ENCODE results near the gene ITPRID1.
"Not testable (repeated sequence)": the region's sequence is repeated elsewhere in the genome, so short reads cannot be mapped to it uniquely, and the experiment has no call there.

ITPRID1 gene

DNA sequence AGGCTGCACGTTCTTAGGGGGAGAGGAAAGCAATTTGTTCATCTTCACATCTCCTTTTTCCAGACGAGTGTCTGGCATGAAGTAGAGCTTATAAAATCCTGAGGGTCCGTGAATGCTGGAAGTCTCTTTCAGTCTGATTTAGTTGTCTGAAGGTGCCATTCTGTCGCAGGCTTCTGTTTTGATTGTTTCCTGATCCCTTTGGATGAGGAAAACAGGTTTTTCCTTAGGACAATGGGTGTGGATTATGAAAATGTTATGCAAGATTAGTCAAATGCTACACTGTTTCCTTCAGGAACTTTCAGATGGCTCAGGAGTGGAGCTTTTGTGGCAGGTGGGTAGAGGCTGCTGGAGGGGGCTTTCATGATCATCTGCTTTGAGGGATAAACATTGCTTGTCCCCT is at the start of gene ITPRID1:
ITPRID1 (plus strand) TSS at position 301 of the 400 bp plus-strand sequence. CDS start 38,935 bp downstream, outside the sequence.
- TF ChIP-seq, protein P1, sequence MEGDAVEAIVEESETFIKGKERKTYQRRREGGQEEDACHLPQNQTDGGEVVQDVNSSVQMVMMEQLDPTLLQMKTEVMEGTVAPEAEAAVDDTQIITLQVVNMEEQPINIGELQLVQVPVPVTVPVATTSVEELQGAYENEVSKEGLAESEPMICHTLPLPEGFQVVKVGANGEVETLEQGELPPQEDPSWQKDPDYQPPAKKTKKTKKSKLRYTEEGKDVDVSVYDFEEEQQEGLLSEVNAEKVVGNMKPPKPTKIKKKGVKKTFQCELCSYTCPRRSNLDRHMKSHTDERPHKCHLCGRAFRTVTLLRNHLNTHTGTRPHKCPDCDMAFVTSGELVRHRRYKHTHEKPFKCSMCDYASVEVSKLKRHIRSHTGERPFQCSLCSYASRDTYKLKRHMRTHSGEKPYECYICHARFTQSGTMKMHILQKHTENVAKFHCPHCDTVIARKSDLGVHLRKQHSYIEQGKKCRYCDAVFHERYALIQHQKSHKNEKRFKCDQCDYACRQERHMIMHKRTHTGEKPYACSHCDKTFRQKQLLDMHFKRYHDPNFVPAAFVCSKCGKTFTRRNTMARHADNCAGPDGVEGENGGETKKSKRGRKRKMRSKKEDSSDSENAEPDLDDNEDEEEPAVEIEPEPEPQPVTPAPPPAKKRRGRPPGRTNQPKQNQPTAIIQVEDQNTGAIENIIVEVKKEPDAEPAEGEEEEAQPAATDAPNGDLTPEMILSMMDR (IDR thresholded peaks at IDR 0.05): no peak
- TF ChIP-seq ZFX (IDR thresholded peaks at IDR 0.05; ENCODE audit: borderline replicate concordance): no peak
- H3K27ac ChIP-seq: no peak within 1 kb of the TSS

DNA sequence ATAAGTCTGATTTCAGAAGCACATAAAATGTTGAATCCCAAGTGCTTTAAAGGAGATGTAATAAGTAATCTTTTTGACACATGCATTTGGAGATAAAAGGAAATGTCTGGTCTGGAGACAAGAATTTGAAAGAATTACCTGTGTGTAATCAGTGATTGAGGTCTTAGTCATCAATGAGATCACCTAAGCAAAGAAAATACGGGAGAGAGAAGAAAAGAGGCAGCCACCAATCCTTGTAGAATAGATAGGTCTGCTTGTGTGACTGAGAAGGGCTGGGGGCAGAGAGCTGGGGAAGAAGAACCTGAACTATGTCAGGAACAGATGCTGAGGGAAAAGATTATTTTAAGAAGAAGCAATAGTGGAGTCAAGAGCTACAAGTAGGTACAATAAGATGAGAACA is 49.3 kb upstream of the ITPRID1 start:
- TF ChIP-seq, protein P1 (IDR thresholded peaks at IDR 0.05): no peak
- no peak for TF ChIP-seq ZFX (IDR thresholded peaks at IDR 0.05; ENCODE audit: borderline replicate concordance)
- no peak overlapping the region for H3K27ac ChIP-seq

DNA sequence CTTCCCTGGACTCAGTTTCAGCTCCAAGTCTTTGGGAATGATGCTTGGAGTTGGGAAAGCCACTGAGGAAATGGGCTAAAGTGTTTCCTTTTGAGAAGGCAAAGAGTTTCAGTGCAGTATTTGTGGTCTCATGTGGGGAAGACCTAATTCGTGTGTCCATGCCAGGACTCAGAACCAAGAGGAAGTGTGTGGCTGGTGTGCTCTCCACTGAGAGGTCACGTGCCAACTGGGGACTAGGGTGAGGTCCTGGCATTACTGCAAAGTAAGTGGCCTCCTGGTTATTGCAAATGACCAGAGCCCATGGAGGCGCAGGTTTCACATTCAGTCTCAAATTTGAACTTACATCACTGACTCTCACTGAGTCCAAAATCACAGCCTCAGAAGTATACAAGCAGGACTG is 48.6 kb upstream of the ITPRID1 start:
- TF ChIP-seq ZFX (IDR thresholded peaks at IDR 0.05; ENCODE audit: borderline replicate concordance): no peak
- TF ChIP-seq, protein P1 (IDR thresholded peaks at IDR 0.05): no peak
- no peak overlapping the region for H3K27ac ChIP-seq

DNA sequence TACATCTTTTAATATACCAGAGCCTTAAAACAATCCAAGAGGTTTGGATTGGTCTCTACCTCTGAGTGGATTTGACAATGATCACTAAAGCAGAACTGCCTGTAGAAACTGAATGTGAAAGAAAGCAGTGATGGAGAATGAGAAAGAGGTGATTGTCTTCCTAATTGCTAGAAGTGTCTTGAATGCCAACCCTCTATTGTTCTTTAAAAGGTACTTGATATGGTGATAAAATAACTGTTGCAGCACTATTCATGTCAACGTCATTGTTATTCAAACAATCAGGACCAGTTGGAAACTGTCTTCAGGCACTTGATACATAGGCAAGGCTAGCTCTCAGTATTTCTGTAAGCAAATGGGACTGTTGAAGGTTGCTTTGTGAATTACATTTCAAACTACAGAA is 47.9 kb upstream of the ITPRID1 start:
- no peak overlapping the region for H3K27ac ChIP-seq
- TF ChIP-seq, protein P1 (IDR thresholded peaks at IDR 0.05): no peak
- no peak for TF ChIP-seq ZFX (IDR thresholded peaks at IDR 0.05; ENCODE audit: borderline replicate concordance)

DNA sequence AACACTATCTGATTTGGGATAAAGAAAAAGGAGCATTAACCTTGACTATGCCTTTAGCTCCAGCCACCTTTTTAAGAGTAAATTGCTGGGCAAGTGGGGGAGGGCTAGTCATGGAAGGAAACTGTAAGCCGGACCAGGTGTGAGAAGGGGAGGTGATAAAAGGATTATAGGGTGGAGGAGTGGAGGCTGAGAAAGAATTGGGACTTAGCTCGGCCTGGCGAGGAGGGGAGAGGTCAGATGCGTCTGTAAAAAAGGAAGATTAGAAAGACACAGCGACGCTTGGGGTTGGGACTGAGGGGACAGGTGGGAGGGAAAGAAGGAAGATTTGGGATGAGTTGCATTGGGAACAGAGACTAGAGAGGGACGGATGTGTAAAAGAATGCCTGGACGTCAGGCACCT is 43.0 kb upstream of the ITPRID1 start:
- H3K27ac ChIP-seq: not testable (repeated sequence)

DNA sequence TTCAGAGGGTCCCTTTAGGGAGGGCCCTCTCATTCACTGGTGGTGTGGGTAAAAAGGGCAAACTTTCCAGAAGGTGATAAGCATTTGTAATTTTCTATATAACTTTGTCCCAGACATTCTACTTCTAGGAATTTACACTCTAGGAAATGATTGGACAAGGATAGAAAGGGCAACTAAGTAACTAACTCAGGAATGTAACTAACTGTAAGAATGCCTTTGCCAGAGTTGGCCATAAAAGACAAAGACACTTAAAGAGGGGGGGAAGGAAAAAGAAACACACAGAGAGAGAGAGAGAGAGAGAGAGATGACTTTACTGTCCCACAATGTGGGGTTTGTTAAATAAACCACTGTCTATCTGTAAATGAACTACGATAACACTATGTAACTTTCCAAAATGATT is 38.5 kb upstream of the ITPRID1 start:
- H3K27ac ChIP-seq: no peak overlapping the region
- TF ChIP-seq, protein P1 (IDR thresholded peaks at IDR 0.05): no peak
- TF ChIP-seq ZFX (IDR thresholded peaks at IDR 0.05; ENCODE audit: borderline replicate concordance): no peak

DNA sequence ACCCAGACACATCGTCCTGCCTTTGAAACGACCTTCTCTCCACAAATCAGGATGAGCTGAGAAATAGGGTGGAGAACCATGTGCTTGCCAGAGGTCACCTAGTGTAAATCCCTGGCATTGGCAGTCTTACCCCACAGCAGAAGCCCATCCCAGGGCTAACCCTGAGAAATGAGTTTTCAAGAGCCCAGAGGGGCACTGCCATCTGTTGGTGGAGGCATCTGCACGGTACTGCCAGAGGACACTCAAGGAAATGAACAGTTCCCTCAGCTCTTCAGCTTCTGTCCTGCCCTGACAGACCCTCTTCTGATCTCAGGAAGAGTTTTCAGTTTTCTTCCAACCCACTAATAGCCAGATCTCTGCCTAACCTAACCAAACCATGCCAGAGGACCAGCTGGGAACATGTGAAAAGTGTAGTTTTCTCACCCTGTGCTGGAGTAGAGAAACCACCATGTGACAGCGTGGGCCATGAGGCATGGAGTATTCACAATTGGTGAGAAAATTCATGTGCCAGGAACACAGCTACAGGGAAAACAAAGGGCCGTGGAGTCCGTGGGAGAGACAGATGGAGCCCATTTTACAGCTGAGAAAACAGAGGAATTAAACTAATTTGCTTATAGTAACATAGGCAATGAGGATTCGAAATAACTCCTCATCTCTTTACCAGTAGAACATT is 37.7 kb upstream of the ITPRID1 start:
- H3K27ac ChIP-seq: no peak overlapping the region
- TF ChIP-seq, protein P1 (IDR thresholded peaks at IDR 0.05): 0 out of 2 replicates have a peak, but pooled peaks have one; percentile 21
- TF ChIP-seq ZFX (IDR thresholded peaks at IDR 0.05; ENCODE audit: borderline replicate concordance): no peak
